Liver (tissue), 3 donors: ENCODE results near the gene POMT2.

ENCODE experiments used
- ATF3 ChIP-seq: IDR thresholded peaks from 2 replicates; pipeline ENCODE4 v1.6.1; 2016; ENCODE audit warnings: antibody characterized with exemption
- CTCF ChIP-seq: fragments of 150-350 bp; IDR thresholded peaks from 2 replicates; pipeline ENCODE4 v1.5.1; 2017; ENCODE audit warnings: improper control_type of control experiment, low read depth, low read length; ENCODE audit not compliant: missing input control
- GABPA ChIP-seq, 2 donors: IDR thresholded peaks in 1 of 2; conservative IDR thresholded peaks in 1 of 2; 2 replicates each; pipeline ENCODE4 v1.6.1; 2016; ENCODE audit warnings: antibody characterized with exemption in 2 of 2, mild to moderate bottlenecking in 1 of 2, moderate library complexity in 1 of 2
- JUND ChIP-seq, 2 donors: IDR thresholded peaks; 2 replicates each; pipeline ENCODE4 v1.6.1; 2016; ENCODE audit warnings: antibody characterized with exemption in 2 of 2
- MAX ChIP-seq: IDR thresholded peaks from 2 replicates; pipeline ENCODE4 v1.6.1; 2016; ENCODE audit warnings: antibody characterized with exemption
- NR2F2 ChIP-seq: IDR thresholded peaks from 2 replicates; pipeline ENCODE4 v1.6.1; 2016; ENCODE audit warnings: antibody characterized with exemption
- RAD21 ChIP-seq, 2 donors: IDR thresholded peaks; 2 replicates each; pipeline ENCODE4 v1.6.1; 2016; ENCODE audit warnings: antibody characterized with exemption in 2 of 2, mild to moderate bottlenecking in 2 of 2
- RXRA ChIP-seq, 2 donors: IDR thresholded peaks; 2 replicates each; pipeline ENCODE4 v1.6.1; 2017 to 2018; ENCODE audit warnings: antibody characterized with exemption in 2 of 2, mild to moderate bottlenecking in 1 of 2
- SP1 ChIP-seq: IDR thresholded peaks from 2 replicates; pipeline ENCODE4 v1.6.1; 2018; ENCODE audit warnings: antibody characterized with exemption, mild to moderate bottlenecking
- TAF1 ChIP-seq: conservative IDR thresholded peaks from 2 replicates; pipeline ENCODE4 v1.6.1; 2016; ENCODE audit warnings: antibody characterized with exemption, mild to moderate bottlenecking
- YY1 ChIP-seq: IDR thresholded peaks from 2 replicates; pipeline ENCODE4 v1.6.1; 2016; ENCODE audit warnings: antibody characterized with exemption, mild to moderate bottlenecking
- TF ChIP-seq, protein P1 (sequence below): IDR thresholded peaks from 2 replicates; pipeline ENCODE4 v1.6.1; 2016; ENCODE audit warnings: antibody characterized with exemption, mild to moderate bottlenecking
- TF ChIP-seq, protein P2 (sequence below): IDR thresholded peaks from 2 replicates; pipeline ENCODE4 v1.6.1; 2016; ENCODE audit warnings: antibody characterized with exemption
- donor health status: healthy.
- donor health status: healthy.

DNA sequence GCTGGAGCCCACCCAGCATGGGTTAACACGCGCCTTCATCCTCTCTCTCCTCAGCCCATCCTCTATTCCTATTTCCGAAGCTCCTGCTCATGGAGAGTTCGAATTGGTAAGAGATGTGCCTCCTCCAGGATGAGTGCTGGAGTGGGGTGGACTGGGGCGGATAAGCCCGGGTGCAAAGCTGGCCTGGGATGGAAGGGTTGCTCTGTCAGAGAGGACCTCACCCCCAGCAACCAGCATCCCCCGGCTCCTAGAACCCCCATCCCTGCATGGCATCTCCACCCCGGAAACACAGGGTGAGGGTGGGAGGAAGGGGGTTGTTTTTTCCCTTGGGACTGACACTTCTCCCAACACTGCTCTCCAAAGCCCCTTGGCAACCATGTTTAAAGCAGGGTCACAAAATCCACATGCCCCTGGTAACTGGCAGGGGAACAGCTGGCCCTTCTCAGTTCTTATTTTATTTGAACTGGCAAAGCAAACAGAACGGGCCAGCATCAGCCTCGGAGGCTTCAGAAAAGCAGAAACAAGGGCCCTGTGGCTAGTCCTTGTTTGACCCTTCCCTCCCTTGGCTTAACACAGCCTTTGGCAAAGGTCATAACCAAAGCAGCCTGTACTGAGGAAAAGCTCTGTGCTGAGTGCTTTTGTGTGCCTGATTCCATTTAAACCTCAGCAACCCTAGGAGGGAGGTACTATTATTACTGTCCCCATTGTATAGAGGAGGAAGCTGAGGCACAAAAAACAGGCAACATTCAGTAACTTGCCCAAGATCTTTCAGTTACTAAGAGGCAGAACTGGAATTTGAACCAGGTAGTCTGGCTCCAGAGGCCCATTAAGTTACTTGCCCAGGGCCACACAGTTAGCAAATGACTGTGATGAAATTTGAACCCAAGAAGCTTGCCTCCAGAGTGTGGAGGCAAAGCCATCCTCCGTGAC lies 4.4 kb upstream of the POMT2 start:
- TF ChIP-seq CTCF (no peak), GABPA (IDR thresholded peaks at IDR 0.05 in 1 of 2, conservative IDR thresholded peaks at IDR 0.05 in 1 of 2) (no peak), MAX (no peak), YY1 (no peak), ATF3 (no peak), RXRA (IDR thresholded peaks at IDR 0.05) (peak; percentile 70 to 79), RAD21 (IDR thresholded peaks at IDR 0.05) (no peak), SP1 (peak; percentile 75), NR2F2 (no peak), TAF1 (peak; percentile 28), JUND (IDR thresholded peaks at IDR 0.05) (no peak)
- TF ChIP-seq, protein P1, sequence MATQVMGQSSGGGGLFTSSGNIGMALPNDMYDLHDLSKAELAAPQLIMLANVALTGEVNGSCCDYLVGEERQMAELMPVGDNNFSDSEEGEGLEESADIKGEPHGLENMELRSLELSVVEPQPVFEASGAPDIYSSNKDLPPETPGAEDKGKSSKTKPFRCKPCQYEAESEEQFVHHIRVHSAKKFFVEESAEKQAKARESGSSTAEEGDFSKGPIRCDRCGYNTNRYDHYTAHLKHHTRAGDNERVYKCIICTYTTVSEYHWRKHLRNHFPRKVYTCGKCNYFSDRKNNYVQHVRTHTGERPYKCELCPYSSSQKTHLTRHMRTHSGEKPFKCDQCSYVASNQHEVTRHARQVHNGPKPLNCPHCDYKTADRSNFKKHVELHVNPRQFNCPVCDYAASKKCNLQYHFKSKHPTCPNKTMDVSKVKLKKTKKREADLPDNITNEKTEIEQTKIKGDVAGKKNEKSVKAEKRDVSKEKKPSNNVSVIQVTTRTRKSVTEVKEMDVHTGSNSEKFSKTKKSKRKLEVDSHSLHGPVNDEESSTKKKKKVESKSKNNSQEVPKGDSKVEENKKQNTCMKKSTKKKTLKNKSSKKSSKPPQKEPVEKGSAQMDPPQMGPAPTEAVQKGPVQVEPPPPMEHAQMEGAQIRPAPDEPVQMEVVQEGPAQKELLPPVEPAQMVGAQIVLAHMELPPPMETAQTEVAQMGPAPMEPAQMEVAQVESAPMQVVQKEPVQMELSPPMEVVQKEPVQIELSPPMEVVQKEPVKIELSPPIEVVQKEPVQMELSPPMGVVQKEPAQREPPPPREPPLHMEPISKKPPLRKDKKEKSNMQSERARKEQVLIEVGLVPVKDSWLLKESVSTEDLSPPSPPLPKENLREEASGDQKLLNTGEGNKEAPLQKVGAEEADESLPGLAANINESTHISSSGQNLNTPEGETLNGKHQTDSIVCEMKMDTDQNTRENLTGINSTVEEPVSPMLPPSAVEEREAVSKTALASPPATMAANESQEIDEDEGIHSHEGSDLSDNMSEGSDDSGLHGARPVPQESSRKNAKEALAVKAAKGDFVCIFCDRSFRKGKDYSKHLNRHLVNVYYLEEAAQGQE = peak; percentile 27
- TF ChIP-seq, protein P2, sequence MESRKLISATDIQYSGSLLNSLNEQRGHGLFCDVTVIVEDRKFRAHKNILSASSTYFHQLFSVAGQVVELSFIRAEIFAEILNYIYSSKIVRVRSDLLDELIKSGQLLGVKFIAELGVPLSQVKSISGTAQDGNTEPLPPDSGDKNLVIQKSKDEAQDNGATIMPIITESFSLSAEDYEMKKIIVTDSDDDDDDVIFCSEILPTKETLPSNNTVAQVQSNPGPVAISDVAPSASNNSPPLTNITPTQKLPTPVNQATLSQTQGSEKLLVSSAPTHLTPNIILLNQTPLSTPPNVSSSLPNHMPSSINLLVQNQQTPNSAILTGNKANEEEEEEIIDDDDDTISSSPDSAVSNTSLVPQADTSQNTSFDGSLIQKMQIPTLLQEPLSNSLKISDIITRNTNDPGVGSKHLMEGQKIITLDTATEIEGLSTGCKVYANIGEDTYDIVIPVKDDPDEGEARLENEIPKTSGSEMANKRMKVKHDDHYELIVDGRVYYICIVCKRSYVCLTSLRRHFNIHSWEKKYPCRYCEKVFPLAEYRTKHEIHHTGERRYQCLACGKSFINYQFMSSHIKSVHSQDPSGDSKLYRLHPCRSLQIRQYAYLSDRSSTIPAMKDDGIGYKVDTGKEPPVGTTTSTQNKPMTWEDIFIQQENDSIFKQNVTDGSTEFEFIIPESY = no peak
